Stimulated activated memory B cell treated with anti-CD40 and anti-IgM and Interleukin-4, amounts not matched to agents 10 μg/mL and 1 μg/mL and 100 μg/mL, for 72 hours (primary cell): ENCODE results near the gene SOCS6.
"Not testable (repeated sequence)": the region's sequence is repeated elsewhere in the genome, so short reads cannot be mapped to it uniquely, and the experiment has no call there.

Source experiments
- ATAC-seq: fragments of 150-1000 bp; cut with Tn5 transposase; 2 replicates; pipeline ENCODE4 v1.10.0; 2021
- H3K27ac Mint-ChIP-seq: one replicate; pipeline ENCODE4 v1.8.0; 2022; ENCODE audit warnings: mild to moderate bottlenecking, mixed read lengths
- H3K27me3 Mint-ChIP-seq: one replicate; pipeline ENCODE4 v1.8.0; 2022; ENCODE audit warnings: mixed read lengths
- H3K36me3 Mint-ChIP-seq: one replicate; pipeline ENCODE4 v1.8.0; 2022; ENCODE audit warnings: mixed read lengths
- H3K4me1 Mint-ChIP-seq: one replicate; pipeline ENCODE4 v1.8.0; 2022; ENCODE audit warnings: mixed read lengths
- H3K4me3 Mint-ChIP-seq: one replicate; pipeline ENCODE4 v1.8.0; 2022; ENCODE audit warnings: mild to moderate bottlenecking, moderate library complexity, mixed read lengths
- H3K9me3 Mint-ChIP-seq: one replicate; pipeline ENCODE4 v1.8.0; 2022; ENCODE audit warnings: mixed read lengths

Gene SOCS6

GRCh38 chr18:70330887-70331286, 42.0 kb downstream of the SOCS6 start:
- Mint-ChIP-seq H3K4me1 (no peaks in the 10 kb centered on the region), H3K27me3 (no peaks in the 10 kb centered on the region), H3K36me3 (no peaks in the 10 kb centered on the region), H3K4me3 (no peak overlapping the region), H3K9me3 (peaks cover 2% of the 10 kb centered on the region), H3K27ac (no peak overlapping the region)
- no peak for ATAC-seq

DNA sequence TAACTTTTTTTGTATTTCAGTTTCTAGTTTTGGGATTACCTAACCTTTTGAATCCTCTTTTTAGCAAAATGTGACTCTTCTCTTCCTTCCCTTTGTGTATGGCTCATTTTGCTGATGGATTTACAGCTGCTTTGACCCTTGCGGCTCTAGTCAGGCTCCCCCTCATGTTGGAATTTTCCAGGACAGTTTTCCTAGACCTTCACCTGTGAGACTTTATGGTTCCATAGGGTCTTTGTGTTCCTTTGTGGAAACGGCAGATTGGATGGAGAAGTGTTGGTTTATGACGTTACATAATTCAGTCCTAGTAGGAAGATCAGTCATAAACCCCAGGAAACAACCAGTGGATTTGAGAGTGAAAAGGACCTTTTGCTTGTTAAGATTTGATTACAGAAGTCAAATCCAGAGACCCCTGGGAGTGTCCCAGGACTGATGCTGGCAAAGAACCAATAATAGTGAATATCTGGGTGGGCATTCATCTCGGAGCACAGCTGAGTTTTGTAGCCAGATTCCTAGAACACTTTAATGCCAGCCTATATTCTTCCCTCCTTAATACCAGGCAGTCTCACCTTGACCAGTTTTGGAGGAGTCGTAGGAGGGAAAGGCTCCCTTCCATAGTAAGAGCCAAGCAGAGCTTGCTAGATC, 42.7 kb downstream of the SOCS6 start:
- H3K27ac Mint-ChIP-seq: no peak overlapping the region
- no peaks in the 10 kb centered on the region for H3K27me3 Mint-ChIP-seq
- H3K36me3 Mint-ChIP-seq: no peaks in the 10 kb centered on the region
- no peak overlapping the region for H3K4me3 Mint-ChIP-seq
- H3K4me1 Mint-ChIP-seq: no peaks in the 10 kb centered on the region
- no peak for ATAC-seq
- peaks cover 2% of the 10 kb centered on the region for H3K9me3 Mint-ChIP-seq

GRCh38 chr18:70332694-70333093, 43.8 kb downstream of the SOCS6 start:
- no peak for ATAC-seq
- Mint-ChIP-seq H3K9me3 (peaks cover 2% of the 10 kb centered on the region), H3K36me3 (no peaks in the 10 kb centered on the region), H3K27me3 (no peaks in the 10 kb centered on the region), H3K4me1 (no peaks in the 10 kb centered on the region), H3K4me3 (no peak overlapping the region), H3K27ac (no peak overlapping the region)

- Mint-ChIP-seq H3K4me1 (no peaks in the 10 kb centered on the region), H3K4me3 (no peak overlapping the region), H3K27me3 (no peaks in the 10 kb centered on the region), H3K36me3 (no peaks in the 10 kb centered on the region), H3K27ac (no peak overlapping the region), H3K9me3 (peaks cover 2% of the 10 kb centered on the region)
- ATAC-seq: no peak
Observed at GRCh38 chr18:70333316-70333715, 44.5 kb downstream of the SOCS6 start.

- Mint-ChIP-seq H3K27ac (no peak overlapping the region), H3K4me1 (no peaks in the 10 kb centered on the region), H3K36me3 (no peaks in the 10 kb centered on the region), H3K27me3 (no peaks in the 10 kb centered on the region), H3K4me3 (no peak overlapping the region), H3K9me3 (peaks cover 2% of the 10 kb centered on the region)
- ATAC-seq: no peak
Observed at GRCh38 chr18:70333757-70334156, 44.9 kb downstream of the SOCS6 start.

DNA sequence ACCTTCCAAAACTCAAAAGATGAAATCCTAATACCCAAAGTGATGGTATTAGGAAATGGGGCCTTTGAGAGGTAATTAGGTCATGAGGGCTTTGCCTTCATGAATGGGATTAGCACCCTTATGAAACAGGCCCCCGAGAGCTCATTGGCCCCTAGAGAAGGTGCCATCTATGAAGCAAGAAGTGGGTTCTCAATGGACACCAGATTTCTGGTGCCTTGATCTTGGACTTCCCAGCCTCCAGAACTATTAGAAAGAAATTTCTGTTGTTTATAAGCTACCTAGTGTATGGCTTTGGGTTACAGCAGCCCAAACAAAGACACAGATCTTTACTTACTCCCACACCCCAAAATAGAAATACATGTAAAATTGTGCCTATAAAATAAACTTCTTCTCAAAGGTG, 45.4 kb downstream of the SOCS6 start:
- no peak overlapping the region for H3K27ac Mint-ChIP-seq
- no peaks in the 10 kb centered on the region for H3K4me1 Mint-ChIP-seq
- H3K4me3 Mint-ChIP-seq: no peak overlapping the region

DNA sequence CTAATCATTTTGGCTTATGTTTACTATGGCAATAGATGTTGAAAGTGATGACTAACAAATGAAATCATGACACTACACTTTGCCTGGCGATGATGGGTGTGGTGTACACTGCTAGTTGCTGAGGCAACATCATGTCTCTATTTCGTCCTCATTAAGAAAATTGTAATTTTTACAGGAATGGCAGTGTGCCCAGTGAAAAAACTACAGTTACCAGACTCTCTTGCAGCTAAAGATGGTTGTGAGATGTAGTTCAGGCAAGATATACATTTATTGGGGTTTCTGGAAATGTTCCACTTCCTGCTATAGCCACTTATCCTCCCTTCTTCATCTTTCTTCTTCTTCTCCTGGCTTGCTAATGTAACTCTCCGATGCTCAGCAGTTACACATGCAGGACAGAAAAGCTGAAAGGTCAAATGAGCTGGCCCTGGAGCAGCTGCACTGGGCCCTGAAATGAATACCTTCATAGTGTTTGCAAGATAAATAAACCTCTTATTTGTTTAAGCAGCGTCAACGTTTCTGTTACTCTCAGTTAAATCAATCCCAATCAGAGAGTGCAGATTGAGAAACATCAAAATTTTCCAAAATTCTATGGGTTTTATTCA, 46.0 kb downstream of the SOCS6 start:
- ATAC-seq: no peak
- H3K4me3 Mint-ChIP-seq: no peak overlapping the region
- peaks cover 2% of the 10 kb centered on the region for H3K9me3 Mint-ChIP-seq
- no peak overlapping the region for H3K27ac Mint-ChIP-seq
- no peaks in the 10 kb centered on the region for H3K27me3 Mint-ChIP-seq
- no peaks in the 10 kb centered on the region for H3K4me1 Mint-ChIP-seq
- no peaks in the 10 kb centered on the region for H3K36me3 Mint-ChIP-seq

More for the DNA sequence above, 45.4 kb downstream of the SOCS6 start:
- peaks cover 2% of the 10 kb centered on the region for H3K9me3 Mint-ChIP-seq
- no peaks in the 10 kb centered on the region for H3K27me3 Mint-ChIP-seq
- H3K36me3 Mint-ChIP-seq: no peaks in the 10 kb centered on the region
- no peak for ATAC-seq

GRCh38 chr18:70335892-70336726, 47.3 kb downstream of the SOCS6 start:
- no peak for ATAC-seq
- Mint-ChIP-seq H3K36me3 (no peaks in the 10 kb centered on the region), H3K27me3 (no peaks in the 10 kb centered on the region), H3K9me3 (peaks cover 2% of the 10 kb centered on the region), H3K27ac (no peak overlapping the region), H3K4me1 (no peaks in the 10 kb centered on the region), H3K4me3 (no peak overlapping the region)

GRCh38 chr18:70337139-70337972, 48.5 kb downstream of the SOCS6 start:
- ATAC-seq: no peak
- Mint-ChIP-seq H3K4me1 (no peaks in the 10 kb centered on the region), H3K27ac (no peak overlapping the region), H3K27me3 (no peaks in the 10 kb centered on the region), H3K36me3 (no peaks in the 10 kb centered on the region), H3K4me3 (no peak overlapping the region), H3K9me3 (peaks cover 2% of the 10 kb centered on the region)

GRCh38 chr18:70338890-70339289, 50.0 kb downstream of the SOCS6 start:
- H3K4me3 Mint-ChIP-seq: no peak overlapping the region
- no peaks in the 10 kb centered on the region for H3K27me3 Mint-ChIP-seq
- H3K4me1 Mint-ChIP-seq: no peaks in the 10 kb centered on the region
- peaks cover 2% of the 10 kb centered on the region for H3K9me3 Mint-ChIP-seq
- no peaks in the 10 kb centered on the region for H3K36me3 Mint-ChIP-seq
- H3K27ac Mint-ChIP-seq: no peak overlapping the region
- ATAC-seq: peak; percentile 34

DNA sequence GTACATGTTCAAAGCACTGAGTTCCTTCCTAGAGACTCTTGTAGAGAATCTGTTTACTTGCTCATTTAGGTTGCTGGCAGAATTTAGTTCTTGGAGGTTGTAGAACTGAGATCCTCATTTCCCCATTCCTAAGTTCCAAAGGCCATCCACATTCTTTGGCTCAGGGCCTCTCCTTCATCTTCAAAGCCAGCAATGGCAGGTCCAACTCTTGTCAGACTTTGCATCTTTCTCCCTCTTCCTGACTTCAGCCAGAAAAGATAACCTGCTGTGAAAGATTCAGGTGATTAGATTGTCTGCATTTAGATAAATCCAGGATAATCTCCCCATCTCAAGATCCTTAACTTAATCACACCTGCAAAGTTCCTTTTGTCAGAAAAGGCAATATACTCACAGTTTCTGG, 51.1 kb downstream of the SOCS6 start:
- ATAC-seq: no peak
- Mint-ChIP-seq H3K4me1 (no peaks in the 10 kb centered on the region), H3K4me3 (no peak overlapping the region), H3K27me3 (no peaks in the 10 kb centered on the region), H3K36me3 (no peaks in the 10 kb centered on the region), H3K9me3 (no peaks in the 10 kb centered on the region), H3K27ac (no peak overlapping the region)

DNA sequence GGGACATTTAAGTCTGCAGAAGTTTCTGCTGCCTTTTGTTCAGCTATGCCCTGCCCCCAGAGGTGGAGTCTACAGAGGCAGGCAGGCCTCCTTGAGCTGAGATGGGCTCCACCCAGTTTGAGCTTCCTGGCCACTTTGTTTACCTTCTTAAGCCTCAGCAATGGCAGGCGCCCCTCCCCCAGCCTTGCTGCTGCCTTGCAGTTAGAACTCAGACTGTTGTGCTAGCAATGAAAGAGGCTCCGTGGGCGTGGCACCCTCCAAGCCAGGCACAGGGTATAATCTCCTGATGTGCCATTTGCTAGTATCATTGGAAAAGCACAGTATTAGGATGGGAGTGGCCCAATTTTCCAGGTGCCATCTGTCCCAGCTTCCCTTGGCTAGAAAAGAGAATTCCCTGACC, 59.6 kb downstream of the SOCS6 start:
- H3K27me3 Mint-ChIP-seq, H3K4me1 Mint-ChIP-seq, H3K4me3 Mint-ChIP-seq, ATAC-seq, H3K27ac Mint-ChIP-seq, H3K36me3 Mint-ChIP-seq, H3K9me3 Mint-ChIP-seq: not testable (repeated sequence)

- Mint-ChIP-seq H3K36me3 (no peaks in the 10 kb centered on the region), H3K9me3 (peaks cover 3% of the 10 kb centered on the region), H3K27me3 (no peaks in the 10 kb centered on the region), H3K4me1 (no peaks in the 10 kb centered on the region), H3K27ac (no peak overlapping the region), H3K4me3 (no peak overlapping the region)
- no peak for ATAC-seq
Observed at GRCh38 chr18:70349316-70349715, 60.5 kb downstream of the SOCS6 start.

DNA sequence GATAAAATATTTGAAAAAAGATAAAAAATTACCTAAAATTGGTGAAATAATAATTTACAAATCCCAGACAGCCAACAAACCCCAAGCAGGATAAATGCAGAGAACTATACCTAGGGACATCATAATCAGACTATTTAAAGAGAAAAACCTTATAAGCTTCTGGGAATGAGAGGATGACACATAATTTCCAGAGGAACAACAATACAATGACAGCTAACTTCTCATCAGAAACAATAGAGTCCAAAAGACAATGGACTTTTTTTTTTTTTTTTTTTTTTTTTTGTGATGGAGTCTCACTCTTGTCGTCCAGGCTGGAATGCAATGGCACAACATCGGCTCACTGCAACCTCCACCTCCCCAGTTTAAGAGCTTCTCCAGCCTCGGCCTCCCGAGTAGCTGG, 65.2 kb downstream of the SOCS6 start:
- Mint-ChIP-seq H3K9me3 (peaks cover 3% of the 10 kb centered on the region), H3K36me3 (no peaks in the 10 kb centered on the region), H3K4me3 (no peak overlapping the region), H3K27ac (no peak overlapping the region), H3K27me3 (no peaks in the 10 kb centered on the region), H3K4me1 (no peaks in the 10 kb centered on the region)
- no peak for ATAC-seq

GRCh38 chr18:70354771-70355170, 65.9 kb downstream of the SOCS6 start:
- Mint-ChIP-seq H3K4me3 (no peak overlapping the region), H3K4me1 (no peaks in the 10 kb centered on the region), H3K27ac (no peak overlapping the region), H3K36me3 (no peaks in the 10 kb centered on the region), H3K27me3 (no peaks in the 10 kb centered on the region), H3K9me3 (peaks cover 3% of the 10 kb centered on the region)
- ATAC-seq: no peak
